GM18498 (cell line): ENCODE data around the gene CHD6.

ENCODE experiments used
- ATAC-seq: cut with Tn5 transposase; IDR thresholded peaks from one replicate; pipeline ENCODE4 v1.9.1; 2021; ENCODE audit warnings: mild to moderate bottlenecking, moderate library complexity; ENCODE audit not compliant: unreplicated experiment

Gene CHD6

GRCh38 chr20:41617902-41618806, at the start of gene CHD6:
TSS of gene CHD6 (minus strand) at chr20:41618377. CDS start at chr20:41551337, 67,040 bp downstream.
- peak; percentile 98 for ATAC-seq

- ATAC-seq: no peak
These were observed 46.4 kb upstream of the CHD6 start for GRCh38 chr20:41664584-41664983.

- ATAC-seq: no peak
These were observed 39.5 kb upstream of the CHD6 start for GRCh38 chr20:41657655-41658054.

GRCh38 chr20:41655962-41656618, 37.9 kb upstream of the CHD6 start:
- ATAC-seq: no peak

- no peak for ATAC-seq
These were observed 36.7 kb upstream of the CHD6 start for GRCh38 chr20:41654884-41655283.

GRCh38 chr20:41654292-41654691, 36.1 kb upstream of the CHD6 start:
- ATAC-seq: no peak

GRCh38 chr20:41650231-41650948, 32.2 kb upstream of the CHD6 start:
- ATAC-seq: no peak

- ATAC-seq: no peak
These were observed 31.3 kb upstream of the CHD6 start for GRCh38 chr20:41649489-41649888.

GRCh38 chr20:41645372-41645771, 27.2 kb upstream of the CHD6 start:
- no peak for ATAC-seq

- no peak for ATAC-seq
These were observed 25.3 kb upstream of the CHD6 start for GRCh38 chr20:41643504-41643938.

- no peak for ATAC-seq
These were observed 21.5 kb upstream of the CHD6 start for GRCh38 chr20:41639630-41640029.

GRCh38 chr20:41638456-41638855, 20.3 kb upstream of the CHD6 start:
- ATAC-seq: no peak

GRCh38 chr20:41635158-41635557, 17.0 kb upstream of the CHD6 start:
- no peak for ATAC-seq

- no peak for ATAC-seq
These were observed 14.7 kb upstream of the CHD6 start for GRCh38 chr20:41632896-41633295.

- no peak for ATAC-seq
These were observed 13.6 kb upstream of the CHD6 start for GRCh38 chr20:41631826-41632225.

GRCh38 chr20:41630846-41631245, 12.7 kb upstream of the CHD6 start:
- no peak for ATAC-seq

GRCh38 chr20:41627611-41628244, 9.6 kb upstream of the CHD6 start:
- no peak for ATAC-seq

- ATAC-seq: no peak
These were observed 8.9 kb upstream of the CHD6 start for GRCh38 chr20:41627001-41627495.

- no peak for ATAC-seq
These were observed 5.6 kb upstream of the CHD6 start for GRCh38 chr20:41623625-41624375.

GRCh38 chr20:41622584-41622983, 4.4 kb upstream of the CHD6 start:
- ATAC-seq: no peak
